ENCODE measurements around the gene PIGH.

Gene PIGH

DNA sequence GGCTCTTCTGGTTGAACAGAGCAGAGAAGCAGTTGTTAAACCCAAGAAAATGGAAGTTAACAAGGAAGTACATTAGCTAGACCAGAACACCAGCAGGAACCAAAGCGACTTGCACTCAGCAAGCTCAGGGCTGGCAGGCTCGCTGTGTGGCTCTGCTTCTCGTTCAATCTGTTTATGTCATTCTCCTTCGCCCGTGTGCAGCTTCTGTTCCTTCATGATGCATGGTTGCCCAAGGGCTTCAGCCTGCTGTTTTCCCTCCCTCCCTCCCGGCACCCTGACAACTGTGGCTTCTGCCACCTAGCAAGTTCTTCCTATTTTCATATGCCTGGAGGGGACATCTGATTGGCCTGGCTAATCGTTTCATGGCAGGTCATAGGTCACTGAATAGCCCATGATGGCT is 25.3 kb downstream of the PIGH start:
- DNase-seq (ENCODE audit: low spot score), result no peak

DNA sequence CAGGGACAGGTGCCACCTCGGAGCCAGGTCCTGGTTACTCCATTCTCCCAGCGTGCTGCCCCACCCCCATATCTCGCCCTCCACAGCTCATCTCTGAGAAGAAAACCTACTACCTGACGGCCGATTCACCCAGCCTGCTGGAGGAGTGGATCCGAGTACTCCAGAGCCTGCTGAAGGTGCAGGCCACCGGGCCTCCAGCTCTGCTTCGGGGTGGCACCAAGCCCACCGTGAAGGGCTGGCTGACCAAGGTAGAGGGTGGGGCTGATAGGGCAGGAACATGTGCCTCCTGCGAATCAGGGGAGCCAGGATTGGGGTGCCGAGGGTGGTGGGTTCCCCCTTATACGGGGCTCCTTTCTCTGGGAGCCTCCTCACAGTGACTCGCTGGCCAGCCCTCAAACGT is 25.9 kb downstream of the PIGH start:
- no peak for DNase-seq (ENCODE audit: low spot score)

DNA sequence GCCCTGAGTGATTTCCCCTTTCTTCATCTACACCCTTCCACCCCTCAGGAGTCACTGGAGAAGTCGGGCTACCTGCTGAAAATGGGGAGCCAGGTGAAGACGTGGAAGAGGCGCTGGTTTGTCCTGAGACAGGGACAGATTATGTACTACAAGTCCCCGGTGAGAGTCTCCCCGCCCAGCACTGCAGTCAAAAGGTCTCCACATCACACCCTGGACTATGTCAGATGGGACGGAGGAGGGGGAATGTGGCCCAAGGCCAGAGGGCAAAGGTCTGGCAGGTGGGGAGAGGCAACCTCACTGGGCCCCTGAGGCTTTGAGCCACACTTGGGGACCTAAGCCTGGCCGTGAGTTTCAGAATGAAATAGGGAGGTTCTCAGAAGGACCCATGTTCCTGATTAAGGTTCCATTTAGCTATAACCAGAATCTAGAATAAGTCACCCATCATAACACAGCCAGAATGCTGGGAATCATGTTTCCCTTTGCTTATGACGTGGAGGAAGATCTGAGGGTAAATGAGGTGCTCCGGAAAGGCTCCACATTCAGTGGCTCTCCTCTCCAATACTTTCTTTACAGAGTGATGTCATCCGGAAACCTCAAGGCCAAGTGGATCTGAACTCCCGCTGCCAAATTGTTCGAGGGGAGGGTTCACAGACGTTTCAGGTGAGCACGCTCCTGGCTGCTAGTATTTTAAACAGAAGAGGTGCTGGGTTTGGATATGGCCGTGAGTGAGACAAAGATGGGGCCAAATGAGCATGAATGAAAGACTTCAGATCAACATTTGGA is 26.6 kb downstream of the PIGH start:
- DNase-seq (ENCODE audit: low spot score), result no peak

DNA sequence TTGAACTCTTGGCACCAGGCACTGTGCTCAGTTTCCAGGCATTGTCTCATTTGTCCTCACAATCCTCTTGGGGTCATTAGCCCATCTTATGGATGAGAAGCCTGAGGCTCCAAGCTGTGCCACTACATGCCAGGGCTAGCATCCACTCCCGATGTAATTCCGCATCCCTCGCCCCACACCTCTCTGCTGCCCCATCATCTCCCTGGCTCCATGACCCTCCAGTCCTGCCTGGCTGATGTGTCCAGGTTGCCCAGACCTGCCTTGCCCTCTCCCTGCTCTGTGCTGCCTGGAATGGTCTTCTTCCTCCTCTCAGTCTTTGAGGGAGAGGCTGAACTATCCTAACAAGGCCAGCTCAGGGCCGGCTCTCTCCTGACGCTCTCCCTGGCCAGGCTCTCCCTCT is 27.5 kb downstream of the PIGH start:
- no peak for DNase-seq (ENCODE audit: low spot score)

DNA sequence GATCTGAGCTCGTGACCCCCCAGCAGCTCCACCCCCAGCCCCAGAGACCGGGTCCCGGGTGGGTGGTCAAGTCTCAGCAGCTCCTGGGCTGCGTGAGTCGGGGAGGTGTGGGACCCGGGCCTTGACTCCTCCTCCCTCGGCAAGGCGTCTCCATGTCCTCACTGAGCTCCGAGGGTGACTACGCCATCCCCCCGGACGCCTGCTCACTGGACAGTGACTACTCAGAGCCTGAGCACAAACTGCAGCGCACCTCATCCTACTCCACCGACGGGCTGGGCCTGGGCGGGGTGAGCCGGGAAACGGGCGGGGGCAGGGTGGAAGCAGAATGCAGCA is 28.1 kb downstream of the PIGH start:
- no peak for DNase-seq (ENCODE audit: low spot score)

DNA sequence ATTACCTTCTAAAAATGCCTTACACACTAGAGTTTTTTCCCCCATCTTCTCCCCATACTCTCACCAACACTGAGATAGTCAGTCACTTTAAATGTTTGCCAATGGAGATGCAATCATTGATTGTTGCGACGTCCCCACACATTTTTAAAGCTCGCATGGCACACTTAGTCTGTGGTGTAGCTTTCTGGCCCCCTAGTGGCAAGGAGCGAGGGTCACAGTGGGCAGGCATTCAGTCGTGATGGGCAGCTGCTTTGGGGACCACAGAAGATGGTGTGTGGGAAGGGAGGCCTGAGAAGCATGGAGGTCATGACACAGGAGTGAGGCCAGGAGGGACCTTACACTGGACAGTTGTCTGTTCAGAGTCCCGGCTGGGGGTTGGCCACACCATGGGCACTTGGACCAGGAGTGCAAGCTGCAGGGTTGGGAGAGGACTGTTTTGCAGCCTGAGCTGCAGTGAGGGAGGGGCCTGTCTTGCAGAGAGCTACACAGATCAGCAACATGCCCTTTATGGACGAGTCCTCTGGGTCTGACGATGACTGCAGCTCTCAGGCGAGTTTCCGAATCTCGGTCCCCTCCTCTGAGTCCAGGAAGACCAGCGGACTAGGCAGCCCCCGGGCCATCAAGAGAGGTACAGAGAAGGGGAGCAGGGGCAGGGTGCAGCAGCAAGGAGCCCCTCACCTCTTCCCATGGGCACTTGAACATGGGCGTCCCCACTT is 28.6 kb downstream of the PIGH start:
- peak; percentile 59 for DNase-seq (ENCODE audit: low spot score)

DNA sequence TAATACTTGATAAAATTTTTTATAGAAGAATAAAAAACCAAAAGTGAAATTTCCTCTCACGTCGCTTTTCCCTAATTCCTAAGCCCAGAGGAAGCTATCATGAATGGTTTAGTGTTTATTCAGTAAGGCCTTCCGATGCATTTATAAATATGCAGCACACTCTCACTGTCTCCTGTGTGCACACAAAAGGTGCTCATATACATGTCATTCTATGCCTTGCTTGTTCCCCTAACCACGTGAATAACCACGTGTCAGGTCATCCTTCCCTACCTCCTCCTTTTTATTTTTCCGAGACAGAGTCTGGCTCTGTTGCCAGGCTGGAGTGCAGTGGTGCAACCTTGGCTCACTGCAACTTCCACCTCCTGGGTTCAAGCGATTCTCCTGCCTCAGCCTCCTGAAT is 29.6 kb downstream of the PIGH start:
- DNase-seq (ENCODE audit: low spot score), result no peak

DNA sequence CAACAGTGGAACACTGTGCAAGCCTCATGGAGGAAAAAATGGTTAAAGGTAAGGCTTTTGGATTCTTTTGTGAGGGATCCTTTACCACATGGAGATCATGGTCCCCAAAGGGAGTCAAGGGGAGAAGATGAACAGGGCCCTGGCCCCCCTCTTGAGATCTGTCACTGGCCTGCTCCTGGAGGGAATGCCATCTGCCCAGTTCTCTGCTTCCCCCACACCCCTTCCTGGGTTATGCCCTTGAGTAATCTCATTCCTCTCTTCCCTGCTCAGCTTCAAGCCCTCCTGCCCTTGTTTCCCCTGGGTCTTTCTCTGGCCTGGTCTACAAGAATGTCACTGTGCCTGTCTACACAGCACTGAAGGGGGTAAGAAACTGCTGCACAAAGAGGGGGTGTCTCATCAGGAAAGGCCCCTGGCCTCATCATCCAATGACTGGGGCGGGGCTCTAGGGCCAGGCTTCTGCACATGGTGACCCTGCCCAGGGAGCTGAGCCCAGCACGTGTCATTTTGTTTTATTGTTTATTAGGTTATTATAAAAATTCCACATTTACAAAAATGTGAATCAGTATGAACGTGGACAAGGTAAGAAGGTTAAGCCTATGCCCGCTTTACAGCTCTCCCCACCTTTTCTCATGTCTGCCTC is 30.3 kb downstream of the PIGH start:
- DNase-seq (ENCODE audit: low spot score), result no peak

DNA sequence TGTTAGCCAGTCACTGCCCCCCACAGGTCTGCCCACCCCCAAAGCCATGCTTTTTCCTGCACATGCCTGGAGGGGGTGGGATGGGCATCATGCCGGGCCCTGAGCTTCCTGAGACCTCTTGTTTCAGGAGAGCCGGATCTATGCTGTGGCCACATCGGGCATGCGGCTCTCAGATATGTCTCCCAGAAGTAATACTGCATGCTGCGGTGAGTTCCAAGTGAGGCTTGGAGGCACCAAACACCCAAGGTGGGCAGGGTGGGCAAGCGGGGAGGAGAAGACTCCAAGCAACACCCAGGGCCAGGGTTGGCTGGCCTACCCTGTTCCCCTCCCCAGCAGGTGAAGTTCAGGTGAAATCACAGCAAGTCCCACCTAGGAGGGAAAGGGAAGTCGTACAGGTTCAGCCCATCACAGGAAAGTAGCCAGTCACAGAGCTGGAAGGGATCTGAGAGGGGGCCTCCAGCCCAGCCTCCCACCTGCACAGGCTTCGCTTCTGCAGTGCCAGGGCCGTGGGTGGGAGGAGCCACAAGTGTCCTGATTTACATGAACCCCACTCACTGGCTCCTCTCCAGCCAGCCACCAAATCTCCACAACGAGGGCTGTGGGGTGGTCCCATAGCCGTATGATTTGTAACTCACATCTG is 30.9 kb downstream of the PIGH start:
- no peak for DNase-seq (ENCODE audit: low spot score)

DNA sequence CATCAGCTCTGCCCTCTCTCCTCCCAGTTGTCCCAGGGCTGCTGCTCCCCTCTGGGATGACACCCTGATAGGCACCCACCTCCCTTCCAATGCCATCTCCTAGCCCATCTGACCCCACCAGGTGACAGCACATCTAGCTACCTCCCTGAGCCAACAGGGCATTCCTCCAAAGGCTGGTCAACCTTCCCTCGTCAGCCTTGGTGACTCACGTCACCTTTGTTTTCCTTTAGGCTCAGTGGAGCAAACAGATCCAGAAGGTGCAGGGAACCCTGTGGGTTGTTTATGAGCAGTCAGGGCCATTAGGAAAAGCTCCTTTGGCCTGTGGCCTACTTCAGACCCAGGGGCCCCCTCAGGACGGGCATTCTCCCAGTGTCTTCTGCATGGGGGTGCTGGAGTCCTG is 32.4 kb downstream of the PIGH start:
- no peak for DNase-seq (ENCODE audit: low spot score)

DNA sequence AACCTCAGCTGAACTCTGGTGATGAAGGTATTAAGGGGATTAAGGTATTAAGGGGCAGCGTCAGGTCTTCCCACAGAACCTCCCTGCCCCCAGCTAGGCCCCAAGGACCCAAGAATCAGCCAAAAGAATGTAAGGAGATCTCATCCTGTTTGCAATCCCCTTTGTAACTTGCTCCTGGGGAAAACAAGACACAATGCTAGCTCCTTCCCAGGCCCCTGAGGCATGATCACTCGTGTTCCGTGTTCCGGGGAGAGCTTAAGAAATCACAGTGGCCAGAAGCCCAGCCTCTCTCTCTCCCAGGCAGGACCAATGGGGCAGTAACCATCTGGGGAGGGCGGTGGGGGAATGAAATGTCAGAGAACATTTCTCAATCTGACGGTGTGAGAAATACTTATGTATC is 33.2 kb downstream of the PIGH start:
- DNase-seq (ENCODE audit: low spot score), result no peak

DNA sequence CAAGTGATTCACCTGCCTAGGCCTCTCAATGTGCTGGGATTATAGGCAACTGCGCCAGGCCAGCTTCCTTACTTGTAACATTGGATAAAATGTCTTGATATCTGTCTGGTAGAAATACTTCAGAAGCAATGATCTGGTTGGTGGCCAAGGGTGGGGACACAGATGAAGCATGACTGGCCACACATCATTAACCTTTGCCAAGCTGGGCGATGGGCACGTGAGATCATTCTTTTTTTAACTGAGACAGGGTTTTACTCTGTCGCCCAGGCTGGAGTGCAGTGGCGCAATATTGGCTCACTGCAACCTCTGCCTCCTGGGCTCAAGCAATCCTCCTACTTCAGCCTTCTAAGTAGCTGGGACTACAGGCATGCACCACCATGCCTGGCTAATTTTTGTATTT is 35.8 kb downstream of the PIGH start:
- DNase-seq (ENCODE audit: low spot score), result no peak

DNA sequence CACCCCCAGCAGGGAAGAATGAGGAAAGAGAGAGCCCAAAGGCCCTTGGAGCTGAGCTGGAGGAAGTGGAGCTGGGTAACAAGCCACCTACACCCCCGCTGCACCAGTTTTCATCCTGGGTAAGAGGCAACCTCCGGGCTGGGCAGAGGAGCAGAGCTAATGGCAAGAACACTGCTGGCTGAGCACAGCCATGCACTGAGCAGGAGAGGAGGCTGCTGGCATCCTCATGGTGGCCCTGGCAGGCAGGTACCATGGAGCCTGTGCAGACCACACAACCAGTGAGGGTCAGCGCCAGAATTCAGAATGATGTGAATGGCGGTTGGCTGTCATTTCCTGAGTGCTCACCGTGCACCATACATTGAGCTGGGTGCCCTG is 37.3 kb downstream of the PIGH start:
- no peak for DNase-seq (ENCODE audit: low spot score)

DNA sequence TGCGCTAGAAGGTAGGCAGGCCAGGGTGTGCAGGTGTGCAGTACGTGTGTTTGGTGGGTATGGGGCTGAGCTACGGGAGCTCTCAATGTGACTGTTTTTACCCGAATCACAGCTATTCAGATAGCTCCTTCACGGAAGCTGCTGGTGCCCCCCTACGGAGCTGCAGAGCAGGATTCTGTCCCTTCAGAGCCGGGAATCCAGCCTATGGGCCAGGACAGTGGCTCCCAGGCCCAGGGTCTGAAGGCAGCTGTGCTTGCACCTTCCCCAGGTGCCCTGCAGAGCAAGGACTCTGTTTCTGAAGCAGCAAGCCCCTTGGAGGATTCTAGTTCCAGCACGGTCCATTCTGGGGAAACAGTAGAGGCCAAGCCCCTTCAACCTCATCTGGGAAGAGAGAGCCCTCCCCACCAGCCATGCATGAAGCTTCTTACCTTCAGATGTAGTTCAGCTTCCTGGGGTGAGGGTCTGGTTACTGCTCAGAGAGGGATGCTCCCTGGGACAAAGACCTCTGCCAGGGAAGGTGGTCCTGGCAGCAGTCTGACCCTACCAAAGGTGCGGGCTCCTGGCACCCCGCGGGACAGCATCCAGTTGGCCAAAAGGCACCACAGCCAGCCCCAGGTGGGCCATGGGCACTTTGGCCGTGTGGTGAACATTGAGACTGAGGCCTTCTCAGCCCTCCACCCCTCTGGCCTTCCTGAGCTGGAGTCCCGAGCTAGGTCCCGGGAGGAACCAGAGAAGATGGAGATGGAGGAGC is 37.9 kb downstream of the PIGH start:
- DNase-seq (ENCODE audit: low spot score), result no peak

DNA sequence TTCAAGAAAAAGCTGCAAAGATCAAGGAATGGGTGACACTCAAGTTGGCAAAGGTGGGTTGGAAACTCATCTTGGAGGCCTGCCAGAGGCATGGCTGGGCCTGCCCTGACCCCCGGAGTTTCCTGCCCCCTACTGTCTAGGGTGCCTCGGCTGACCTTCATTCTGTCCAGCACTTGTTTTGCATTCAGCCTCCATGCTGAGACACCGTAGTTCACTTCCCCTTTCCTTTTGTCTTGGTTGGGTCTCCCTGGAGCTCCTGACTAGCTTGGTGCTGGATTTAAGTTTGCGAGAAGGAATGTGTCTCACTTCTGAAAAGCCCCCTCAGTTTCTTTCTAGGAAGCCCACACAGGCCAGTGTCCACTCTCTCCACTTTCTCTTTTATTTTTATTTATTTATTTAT is 40.4 kb downstream of the PIGH start:
- no peak for DNase-seq (ENCODE audit: low spot score)

DNA sequence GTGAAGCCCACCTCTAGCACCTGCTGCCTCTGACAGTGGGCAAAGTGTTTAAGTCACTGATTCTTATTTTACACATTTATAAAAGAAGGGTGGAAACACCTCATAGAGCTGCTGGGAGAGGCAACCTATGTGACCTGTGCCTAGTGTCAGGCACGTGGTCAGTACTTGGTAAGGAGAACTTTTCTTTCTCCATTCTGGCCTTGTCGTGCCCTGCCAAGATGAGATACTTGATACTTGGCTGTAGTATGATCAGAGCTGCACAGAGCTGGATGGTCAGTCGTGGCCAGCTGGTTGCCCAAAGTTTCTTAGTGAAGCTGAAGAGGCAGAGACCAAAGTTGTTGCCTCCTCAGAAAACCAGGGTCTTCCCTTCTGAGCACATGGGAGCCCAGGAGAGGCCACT is 42.4 kb downstream of the PIGH start:
- no peak for DNase-seq (ENCODE audit: low spot score)

DNA sequence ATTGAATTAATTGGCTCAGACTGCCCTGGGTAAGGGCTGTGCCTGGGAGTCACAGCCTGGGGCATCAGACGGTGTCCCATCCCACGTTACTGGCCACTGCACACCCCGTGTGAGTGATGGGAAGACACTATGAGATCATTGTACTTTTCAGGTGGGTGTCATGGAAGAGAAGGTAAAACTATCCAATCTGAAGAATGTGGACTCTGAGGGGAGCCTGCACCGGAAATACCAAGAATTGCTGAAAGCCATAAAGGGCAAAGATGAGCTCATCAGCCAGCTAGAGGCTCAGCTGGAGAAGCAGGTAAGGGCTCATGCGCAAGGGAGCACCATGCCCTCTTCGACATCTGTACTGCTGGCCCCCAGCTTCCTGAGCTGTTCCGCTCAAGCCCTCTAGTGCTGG is 43.0 kb downstream of the PIGH start:
- no peak for DNase-seq (ENCODE audit: low spot score)

DNA sequence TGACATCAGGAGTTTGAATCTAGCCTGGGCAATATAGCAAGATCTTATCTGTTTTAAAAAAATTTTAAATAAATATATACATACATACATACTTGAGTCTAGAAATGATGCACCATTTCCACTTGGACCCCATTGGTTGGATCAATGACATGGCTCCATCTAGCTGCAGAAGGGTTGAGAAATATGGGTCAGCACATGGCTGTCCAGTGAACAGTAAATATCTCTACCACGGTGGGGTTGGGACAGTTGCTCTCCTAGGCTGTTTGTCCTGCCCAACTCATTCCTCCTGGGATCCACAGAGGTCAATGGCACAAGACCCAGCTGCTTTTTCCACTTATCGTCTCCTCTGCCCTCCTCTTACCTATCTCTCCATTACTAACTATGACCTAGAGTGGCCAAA is 43.4 kb downstream of the PIGH start:
- no peak for DNase-seq (ENCODE audit: low spot score)

DNA sequence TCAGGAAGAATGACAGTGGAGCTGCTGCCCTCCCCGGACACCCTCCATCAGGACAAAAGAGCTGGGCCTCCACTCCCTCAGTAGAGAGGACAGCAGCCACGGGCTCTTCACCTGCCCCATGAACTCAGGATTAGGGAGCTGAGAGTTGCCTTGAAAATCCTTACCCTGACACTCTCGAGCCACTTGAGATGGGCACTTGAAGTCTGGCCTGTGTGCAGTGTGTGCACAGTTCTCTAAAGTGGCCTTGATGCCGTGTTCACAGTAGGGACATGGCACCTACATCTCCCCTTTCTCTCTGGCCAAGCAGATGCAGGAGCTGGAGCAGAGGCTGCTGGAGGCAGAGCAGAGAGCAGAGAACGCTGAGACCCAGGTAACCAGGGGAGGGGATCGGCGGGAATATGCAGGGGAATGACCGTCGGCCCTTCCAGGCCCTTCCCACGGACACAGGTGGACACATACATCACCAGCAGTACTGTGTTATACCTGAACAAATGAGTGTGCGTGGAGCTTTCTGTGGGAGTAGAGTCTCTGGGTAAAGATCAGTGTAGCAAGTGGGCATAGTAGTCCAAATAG is 44.5 kb downstream of the PIGH start:
- DNase-seq (ENCODE audit: low spot score), result no peak

DNA sequence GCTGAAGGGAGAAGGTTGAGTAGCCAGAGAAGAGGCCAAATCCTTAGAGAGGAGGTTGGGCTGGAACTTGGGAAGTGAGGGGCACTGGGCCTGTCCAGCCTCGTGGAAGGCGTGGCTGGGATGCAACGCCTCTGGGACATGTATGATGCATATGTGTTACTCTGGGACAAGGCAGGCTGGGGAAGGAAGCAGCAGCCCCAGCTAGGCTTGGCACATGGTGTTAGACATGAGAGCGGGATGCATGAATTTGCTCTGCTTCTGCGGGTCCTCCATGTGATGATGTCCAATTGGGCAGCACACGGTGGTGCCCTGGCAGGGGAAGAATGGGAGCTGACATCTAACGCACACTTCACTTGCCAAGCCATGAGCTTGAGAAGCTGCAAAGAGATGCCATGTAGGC is 45.7 kb downstream of the PIGH start:
- DNase-seq (ENCODE audit: low spot score), result no peak

DNA sequence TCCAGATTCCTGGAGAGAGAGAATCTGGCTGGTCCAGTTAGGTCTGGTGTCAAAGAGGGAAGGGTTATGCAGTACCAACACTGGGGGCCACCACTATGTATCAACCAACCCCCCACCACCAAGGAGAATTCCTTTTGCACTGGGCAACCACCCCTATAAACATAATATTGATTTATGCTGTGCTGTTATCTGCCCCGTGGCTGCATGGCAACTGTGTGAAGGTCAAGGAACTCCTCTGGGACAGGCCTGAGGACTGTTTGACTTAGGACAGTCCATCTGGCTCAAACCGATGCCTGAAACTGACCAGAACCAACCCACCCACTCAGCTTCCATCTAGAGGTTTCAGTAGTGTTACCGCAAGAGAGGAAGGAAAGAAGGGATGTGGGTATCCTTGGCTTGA is 46.5 kb downstream of the PIGH start:
- DNase-seq (ENCODE audit: low spot score), result no peak

DNA sequence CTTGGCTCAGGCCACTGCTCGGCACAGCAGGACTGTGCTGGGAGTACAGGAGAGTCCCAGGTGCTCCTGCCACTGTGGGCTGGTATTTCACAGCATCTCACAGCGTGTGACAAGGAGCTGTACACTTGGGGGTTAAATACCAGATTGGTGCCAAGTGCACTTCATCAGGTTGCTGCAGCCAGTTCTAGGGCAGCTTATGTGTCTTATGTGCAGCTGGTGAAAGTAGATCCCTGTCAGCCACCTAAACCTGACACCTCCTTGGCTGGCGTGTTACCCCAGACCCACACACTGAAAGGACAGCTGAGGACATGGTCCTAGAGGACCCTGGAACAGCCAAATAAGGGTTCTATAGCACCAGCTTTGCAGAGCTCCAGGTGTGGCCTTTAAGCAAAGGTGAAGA is 48.1 kb downstream of the PIGH start:
- no peak for DNase-seq (ENCODE audit: low spot score)

Data from putamen (tissue), 1 donor.